ENCODE data around the gene HACE1.

The HACE1 gene

GRCh38 chr6:104736545-104736944, 123.2 kb downstream of the HACE1 start:
- DNase-seq = no peak

- DNase-seq = no peak
Measured at GRCh38 chr6:104730450-104730849, 129.3 kb downstream of the HACE1 start.

- no peak for DNase-seq
Measured at GRCh38 chr6:104729433-104729832, 130.3 kb downstream of the HACE1 start.

GRCh38 chr6:104728448-104728847, 131.3 kb downstream of the HACE1 start:
- no peak for DNase-seq

GRCh38 chr6:104718672-104719071, 141.0 kb downstream of the HACE1 start:
- no peak for DNase-seq

GRCh38 chr6:104716858-104717257, 142.9 kb downstream of the HACE1 start:
- no peak for DNase-seq

- no peak for DNase-seq
Measured at GRCh38 chr6:104714796-104715195, 144.9 kb downstream of the HACE1 start.

- no peak for DNase-seq
Measured at GRCh38 chr6:104713982-104714381, 145.7 kb downstream of the HACE1 start.

- no peak for DNase-seq
Measured at GRCh38 chr6:104711371-104711770, 148.3 kb downstream of the HACE1 start.

- no peak for DNase-seq
Measured at GRCh38 chr6:104710543-104711335, 149.0 kb downstream of the HACE1 start.

- DNase-seq = no peak
Measured at GRCh38 chr6:104705916-104706442, 153.7 kb downstream of the HACE1 start.

GRCh38 chr6:104705095-104705707, 154.5 kb downstream of the HACE1 start:
- no peak for DNase-seq

GRCh38 chr6:104704191-104704590, 155.5 kb downstream of the HACE1 start:
- no peak for DNase-seq

GRCh38 chr6:104702126-104702841, 157.4 kb downstream of the HACE1 start:
- DNase-seq = no peak

GRCh38 chr6:104700371-104701185, 159.1 kb downstream of the HACE1 start:
- no peak for DNase-seq

GRCh38 chr6:104699593-104700329, 160.0 kb downstream of the HACE1 start:
- DNase-seq = no peak

- no peak for DNase-seq
Measured at GRCh38 chr6:104698979-104699378, 160.7 kb downstream of the HACE1 start.

GRCh38 chr6:104692008-104692407, 167.7 kb downstream of the HACE1 start:
- no peak for DNase-seq

GRCh38 chr6:104689551-104690205, 170.0 kb downstream of the HACE1 start:
- no peak for DNase-seq

GRCh38 chr6:104688283-104688969, 171.3 kb downstream of the HACE1 start:
- no peak for DNase-seq

Measured in NCI-H1930 (cell line).